ENCODE measurements around the gene C19orf25.
A peak's percentile ranks its signal among the peaks of the same experiment; 100 is the strongest.
"Not testable (repeated sequence)": the region's sequence is repeated elsewhere in the genome, so short reads cannot be mapped to it uniquely, and the experiment has no call there.

Gene C19orf25

DNA sequence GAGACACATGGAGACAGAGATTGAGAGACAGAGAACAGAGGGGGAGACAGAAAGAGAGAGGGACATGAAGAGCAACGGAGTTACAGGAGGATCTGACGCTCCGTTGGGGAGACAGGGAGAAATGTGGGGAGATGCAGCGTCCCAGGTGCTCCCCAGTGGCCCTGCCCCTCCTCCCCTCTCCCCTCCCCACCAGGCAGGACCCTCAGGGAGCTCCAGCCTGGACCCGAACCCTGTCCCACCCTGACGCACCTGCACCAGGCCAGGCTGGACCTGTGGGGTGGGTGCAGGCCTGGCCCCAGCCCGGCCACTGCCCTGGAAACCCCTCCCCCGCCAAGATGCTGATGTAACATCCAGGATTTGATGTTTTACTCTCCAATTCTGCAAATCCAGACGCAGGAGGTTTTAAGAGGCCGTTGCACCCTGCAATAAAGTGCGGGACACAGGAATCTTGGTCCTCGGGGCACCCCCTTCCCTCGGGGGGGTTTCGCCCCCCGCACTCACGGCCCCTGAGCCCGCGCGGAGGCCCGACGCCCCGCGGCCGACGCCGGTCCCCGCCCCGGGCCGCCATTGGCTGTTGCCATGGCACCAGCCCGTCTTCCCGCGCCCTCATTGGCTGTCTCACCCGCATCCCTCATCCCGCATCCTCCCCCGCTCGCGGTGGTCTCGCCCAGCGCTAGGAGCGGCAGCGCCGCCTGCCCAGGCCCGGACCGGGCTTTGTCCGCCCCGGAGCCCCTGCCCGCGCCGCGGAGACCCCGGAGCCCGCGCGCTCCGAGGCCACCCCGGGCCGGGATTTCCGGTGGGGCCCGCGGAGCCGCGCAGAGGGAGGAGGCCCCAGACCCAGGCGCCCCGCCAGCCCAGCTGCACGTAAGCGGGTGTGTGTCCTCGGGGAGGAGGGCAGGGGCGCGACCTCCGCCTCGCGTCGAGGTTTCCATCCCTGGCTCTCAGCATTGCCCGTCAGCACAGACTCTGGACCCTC, 29.3 kb downstream of the C19orf25 start, which contains the start of gene APC2:
Gene APC2 (plus strand): TSS at position 655 of the 976 bp plus-strand sequence. CDS start 2,881 bp downstream, outside the sequence.
- no peak for DNase-seq (ENCODE audit: low read depth)

DNA sequence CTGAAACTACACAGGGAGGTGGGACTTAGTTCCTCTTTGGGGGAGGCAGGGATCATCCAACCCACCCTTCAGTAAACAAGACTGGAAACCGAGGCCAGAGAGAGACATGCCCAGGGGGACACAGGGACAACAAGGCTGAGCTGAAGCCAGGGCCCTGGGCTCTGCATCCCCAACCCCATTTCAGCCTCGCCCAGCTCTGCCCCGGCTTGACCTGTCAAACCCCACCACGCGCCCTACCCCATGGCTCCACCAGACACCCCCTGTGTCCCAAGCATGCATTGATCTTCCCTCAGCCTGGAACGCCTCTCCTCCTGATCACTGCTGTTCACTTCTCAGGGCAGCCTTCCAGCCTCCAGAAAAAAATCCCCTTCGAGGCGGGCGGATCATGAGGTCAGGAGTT, 31.1 kb downstream of the C19orf25 start:
- no peak for DNase-seq (ENCODE audit: low read depth)

DNA sequence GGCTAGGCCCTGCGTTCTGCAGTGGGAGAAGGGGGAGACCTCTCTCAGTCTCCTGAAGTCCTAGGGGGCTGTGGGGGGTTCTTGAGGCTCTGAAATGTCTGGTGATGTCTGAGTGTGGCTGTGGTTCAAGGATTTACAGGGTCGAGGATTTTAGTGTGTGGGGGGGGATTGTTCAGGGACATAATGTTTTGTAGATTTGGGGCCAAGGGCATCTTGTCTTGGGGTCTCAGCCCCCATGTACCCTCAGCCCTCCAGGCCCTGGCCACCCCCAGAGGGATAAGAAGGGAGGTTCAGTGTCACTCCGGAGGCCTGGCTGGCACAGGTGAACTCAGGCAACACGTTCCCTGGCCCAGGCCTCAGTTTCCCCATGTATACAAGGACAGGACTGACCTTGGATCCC, 31.5 kb downstream of the C19orf25 start:
- no peak for DNase-seq (ENCODE audit: low read depth)

DNA sequence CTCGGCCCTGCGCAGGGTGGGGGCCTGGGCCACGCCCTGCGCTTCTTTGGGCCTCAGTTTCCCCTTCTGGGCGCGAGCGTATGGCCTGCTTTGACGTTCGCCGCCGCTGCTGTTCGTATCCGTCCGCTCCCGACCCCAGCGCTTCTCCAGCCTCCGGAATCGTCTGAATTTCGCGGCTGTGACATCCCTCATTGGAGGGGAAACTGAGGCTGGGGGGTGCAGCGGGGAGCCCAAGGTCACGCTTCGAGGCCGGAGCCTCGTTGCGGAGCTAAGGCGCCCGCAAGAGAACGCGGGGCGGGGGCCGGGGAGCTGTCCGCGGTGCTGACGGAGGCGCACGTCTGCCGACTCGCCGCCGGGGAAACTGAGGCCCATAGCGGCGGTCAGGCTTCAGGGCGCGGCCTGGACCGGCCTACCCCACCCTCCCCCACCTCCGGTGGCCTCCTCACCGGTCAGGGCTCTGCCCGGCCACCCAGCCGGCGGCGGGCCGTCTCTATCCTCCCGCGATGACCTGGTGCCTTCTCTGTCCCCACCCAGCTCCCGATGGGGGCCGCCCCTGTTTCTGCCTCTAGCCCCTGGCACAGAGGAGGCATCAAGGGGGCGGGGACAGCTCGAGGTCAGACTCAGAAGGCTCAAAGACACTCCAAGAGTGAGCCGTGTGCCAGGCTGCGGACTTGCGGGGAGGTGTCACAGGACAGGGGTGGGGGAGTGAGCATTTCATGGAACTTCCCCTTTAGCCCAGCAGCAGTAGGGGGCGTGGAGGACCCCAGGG, 32.1 kb downstream of the C19orf25 start:
- DNase-seq (ENCODE audit: low read depth): no peak

DNA sequence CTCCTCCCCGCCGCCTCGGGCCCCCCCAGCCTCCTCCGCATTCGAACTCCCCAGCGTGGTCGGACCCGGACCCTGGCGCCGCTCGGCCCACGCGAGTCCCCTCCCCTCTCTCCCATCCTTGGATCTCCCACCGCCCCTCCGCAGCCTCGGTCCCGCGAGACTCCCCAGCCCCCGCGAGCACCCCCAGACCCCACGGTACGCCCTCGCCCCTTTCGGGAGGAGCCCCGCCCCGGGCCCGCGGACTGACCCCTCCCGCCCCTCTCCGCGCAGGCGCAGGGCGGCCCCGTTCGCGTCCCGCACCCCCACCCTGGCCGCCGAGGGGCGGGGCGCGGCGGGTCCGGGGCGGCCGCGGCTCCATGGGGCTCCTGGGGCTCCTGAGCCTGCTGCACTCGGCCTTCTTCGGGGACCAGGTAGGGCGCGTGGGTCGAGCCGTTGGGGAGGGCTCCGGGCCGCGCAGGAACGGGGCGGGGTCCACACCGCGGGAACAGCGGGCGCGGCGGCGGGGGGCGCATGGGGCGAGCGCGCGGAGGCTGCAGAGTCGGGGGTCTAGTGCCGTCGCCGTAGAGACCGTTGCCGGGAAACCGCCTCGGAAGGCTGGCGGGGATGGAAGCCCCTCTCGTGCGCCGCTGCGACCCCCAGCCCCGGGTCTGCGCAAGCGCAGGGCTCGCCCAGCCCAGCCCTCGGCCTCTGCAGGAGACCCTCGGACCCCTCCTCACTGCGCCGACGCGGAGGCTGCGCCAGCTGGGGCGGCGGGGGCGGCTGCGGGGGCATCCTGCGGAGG, 32.9 kb downstream of the C19orf25 start:
- no peak for DNase-seq (ENCODE audit: low read depth)

DNA sequence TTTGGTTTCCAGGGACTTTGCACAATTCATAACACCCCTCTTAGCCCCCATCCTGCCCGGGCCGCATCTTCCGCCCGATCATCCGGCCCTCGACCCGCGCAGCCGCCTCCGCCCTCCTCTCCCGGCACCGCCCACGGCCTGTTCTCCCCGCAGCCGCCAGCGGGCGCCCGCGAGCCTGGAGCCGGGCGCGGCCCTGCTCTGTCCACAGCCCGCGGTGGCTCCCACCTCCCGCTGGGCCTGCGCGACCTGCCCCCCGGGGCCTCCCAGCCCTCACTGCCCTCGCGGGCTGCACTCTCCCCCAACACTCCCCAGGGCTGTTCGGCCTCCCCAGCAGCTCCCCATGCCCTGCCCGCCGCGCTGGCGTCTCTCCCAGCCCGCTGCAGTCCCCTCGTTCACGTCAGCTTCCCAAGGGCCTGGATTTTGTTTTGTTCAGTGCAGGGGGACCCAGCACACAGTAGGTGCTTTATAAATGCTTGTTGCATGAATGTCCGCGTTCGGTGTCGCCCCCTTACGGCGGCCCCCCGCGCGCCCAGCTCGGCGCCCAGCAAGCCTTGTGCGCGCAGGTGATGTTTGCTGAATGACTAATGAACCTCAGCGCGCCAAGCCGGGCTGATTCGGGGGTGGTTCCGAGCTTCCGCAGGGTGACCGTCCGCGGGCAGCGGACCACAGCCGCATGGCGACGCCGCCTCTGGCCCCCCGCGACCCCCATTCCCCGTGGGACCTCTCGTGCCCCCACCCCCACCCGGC, 33.7 kb downstream of the C19orf25 start:
- peak; percentile 83 for DNase-seq (ENCODE audit: low read depth)

DNA sequence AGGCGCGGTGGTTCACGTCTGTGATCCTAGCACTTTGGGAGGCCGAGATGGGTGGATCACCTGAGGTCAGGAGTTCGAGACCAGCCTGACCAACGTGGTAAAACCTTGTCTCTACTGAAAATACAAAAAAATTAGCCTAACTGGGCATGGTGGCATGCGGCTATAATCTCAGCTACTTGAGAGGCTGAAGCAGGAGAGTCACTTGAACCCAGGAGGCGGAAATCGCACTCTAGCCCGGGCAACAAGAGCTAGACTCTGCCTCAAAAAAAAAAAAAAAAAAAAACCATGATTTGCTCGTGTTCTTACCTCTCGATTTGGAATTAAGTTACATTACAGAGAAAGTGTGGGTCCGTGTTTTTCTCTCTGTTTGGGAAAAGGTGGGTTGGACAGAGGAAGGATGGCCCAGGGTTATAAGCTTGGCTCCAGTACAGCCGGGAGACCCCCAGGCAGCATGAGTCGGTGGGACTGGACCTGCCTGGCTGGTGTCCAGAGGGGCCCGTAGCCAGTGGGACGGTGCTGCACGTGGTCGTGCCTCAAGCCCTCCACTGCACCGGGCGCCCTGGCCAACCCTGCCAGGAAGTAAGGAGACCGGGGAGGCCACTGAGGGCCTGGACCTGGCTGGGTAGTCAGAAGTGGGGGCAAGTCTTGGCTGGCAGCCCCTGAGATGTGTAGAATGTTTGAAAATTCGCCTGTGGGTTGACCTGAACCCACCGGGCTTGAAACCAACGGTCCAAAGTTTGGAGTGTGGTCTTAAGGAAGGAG, 37.2 kb downstream of the C19orf25 start:
- DNase-seq (ENCODE audit: low read depth): no peak

DNA sequence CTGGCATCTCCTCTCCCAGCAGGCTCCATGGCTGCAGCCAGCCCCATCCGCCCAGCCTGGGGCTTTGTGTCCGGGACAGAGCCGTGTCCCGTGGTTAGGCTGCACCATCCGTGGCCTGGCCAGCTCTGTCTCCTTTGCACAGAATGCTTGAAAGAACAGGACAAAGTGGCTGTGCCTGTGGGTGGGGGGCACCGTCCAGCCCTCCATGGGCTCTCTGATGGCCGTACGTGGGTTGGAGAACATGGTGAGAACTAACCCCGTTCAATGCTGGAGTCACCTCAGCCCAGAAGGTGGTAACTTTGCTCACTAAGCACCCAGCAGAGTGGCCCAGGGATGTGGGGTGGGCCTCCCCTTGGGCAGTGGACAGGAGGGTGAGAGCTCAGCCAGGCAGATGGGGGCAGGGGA, 38.0 kb downstream of the C19orf25 start:
- no peak for DNase-seq (ENCODE audit: low read depth)

DNA sequence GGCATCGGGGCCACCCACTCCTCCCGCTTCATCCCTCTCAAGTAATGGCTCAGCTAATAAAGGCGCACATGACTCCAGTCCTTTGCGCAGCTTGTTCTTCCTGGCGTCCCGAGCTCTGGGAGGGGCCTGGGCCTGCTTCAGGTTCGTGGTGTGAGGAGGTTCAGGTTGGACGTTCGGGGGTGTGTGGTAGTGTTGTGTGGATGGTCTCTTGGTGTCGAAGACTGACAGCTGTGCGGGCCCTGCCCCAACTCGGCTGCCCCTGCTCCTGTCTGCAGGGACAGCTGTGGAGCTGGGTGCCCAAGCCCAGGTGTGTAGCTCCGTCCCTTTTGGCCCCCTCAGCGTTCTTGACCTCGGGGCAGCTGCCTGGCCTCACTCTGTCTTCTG, 38.6 kb downstream of the C19orf25 start:
- no peak for DNase-seq (ENCODE audit: low read depth)

DNA sequence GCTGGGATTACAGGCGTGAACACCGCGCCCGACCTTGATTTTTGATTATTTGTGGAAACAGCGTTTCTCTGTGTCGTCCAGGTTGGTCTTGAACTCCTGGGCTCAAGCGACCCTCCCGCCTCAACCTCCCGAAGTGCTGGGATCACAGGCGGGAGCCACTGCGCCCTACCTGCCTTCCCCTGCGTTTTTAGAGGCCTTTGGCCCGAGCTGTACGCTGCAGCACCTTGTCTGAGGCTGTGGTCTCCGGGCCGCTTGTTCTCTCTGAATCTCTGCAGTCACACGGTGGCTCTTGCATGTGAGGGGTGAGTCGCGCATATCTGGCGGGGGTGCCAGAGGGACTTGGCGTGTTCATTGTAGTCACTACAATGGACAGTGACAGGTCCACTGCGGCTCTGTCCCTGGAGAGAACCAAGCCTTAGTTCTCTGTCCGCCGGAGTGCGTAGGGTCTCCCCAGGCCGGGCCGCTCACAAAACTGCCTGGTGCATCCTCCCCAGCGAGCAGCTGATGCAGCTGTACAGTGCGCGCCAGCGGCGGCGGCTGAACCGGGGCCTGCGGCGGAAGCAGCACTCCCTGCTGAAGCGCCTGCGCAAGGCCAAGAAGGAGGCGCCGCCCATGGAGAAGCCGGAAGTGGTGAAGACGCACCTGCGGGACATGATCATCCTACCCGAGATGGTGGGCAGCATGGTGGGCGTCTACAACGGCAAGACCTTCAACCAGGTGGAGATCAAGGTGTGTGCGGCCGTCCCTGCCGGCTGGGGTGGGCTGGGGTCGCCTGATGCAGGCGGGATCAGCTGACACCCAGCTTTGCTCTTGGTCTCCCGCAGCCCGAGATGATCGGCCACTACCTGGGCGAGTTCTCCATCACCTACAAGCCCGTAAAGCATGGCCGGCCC, 39.2 kb downstream of the C19orf25 start:
- not testable (repeated sequence) for DNase-seq (ENCODE audit: low read depth)

DNA sequence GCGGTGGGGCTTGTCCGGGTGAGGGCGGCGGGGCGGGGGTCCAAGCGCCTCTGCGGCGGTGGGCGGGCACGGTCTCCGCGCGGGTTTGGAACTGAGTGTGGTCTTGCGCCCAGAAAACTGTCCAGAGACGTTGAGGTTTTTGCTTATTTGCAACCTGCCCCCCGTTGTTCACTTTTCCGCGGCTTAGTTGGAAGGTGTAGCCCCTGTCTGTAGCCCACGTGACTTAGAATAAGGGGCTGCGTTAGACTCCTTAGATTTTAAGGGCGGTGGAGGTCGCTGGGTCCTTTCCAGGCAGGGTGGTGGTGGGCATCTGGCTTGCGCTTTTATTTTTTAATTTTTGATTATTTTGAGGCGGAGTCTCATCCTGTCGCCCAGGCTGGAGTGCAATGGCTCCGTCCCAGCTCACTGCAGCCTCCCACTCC, 40.1 kb downstream of the C19orf25 start:
- no peak for DNase-seq (ENCODE audit: low read depth)

DNA sequence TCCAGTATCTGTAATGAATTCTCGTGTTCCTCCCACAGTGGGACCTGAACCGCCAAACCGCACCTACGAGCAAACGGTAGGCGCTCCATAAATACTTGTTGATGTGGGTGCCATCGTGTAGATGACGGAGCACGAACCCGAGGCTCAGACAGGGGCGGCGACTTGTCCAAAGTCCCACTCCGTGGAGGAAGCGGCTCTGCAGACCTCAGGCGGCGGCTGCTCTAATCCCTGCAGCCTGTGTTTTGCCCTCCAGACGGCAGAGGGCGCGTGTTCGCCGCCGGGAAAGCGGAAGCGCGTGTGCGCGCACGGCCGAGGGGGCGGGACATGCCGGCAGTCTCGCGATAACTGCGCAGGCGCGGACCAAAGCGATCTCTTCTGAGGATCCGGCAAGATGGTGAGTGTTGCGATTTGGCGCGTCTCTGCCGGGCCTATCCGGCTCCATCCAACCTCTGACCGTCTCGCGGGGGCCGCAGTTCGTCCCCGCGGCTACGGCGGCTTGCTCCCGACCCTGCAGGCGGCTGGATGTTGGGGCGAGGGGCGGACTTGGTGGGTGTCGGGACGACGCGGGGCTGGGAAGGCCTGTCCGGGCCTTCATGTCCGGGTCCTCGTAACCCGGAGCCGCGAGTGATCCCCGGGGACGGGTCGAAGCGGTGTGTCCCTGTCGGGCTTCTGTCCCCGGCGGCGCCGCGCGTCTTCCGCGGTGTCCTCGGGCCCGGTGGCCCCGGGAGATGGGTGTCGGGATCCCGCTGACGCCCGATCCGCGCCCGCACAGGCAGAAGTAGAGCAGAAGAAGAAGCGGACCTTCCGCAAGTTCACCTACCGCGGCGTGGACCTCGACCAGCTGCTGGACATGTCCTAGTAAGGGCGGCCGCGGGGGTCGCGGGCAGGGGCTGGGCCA, 40.7 kb downstream of the C19orf25 start, which contains the start of gene RPS15:
Gene RPS15 (plus strand): TSS at position 362 of the 898 bp plus-strand sequence. CDS start 30 bp downstream, at position 392.
- peak; percentile 96 for DNase-seq (ENCODE audit: low read depth)

DNA sequence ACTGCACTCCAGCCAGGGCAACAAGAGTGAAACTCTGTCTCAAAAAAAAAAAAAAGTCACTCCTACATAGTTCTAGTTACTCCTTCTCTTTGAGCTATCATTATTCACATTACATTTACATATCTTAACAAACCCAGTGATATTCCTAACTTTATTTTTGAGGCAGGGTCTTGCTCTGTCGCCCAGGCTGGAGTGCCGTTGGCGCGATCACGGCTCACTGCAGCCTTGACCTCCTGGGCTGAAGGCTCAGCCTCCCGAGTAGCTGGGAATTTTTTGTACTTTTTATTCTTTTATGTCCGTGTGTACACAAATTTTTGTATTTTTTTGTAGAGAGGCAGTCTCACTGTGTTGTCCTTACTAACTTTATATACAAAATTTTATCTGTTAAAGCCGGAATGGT, 41.4 kb downstream of the C19orf25 start:
- no peak for DNase-seq (ENCODE audit: low read depth)

DNA sequence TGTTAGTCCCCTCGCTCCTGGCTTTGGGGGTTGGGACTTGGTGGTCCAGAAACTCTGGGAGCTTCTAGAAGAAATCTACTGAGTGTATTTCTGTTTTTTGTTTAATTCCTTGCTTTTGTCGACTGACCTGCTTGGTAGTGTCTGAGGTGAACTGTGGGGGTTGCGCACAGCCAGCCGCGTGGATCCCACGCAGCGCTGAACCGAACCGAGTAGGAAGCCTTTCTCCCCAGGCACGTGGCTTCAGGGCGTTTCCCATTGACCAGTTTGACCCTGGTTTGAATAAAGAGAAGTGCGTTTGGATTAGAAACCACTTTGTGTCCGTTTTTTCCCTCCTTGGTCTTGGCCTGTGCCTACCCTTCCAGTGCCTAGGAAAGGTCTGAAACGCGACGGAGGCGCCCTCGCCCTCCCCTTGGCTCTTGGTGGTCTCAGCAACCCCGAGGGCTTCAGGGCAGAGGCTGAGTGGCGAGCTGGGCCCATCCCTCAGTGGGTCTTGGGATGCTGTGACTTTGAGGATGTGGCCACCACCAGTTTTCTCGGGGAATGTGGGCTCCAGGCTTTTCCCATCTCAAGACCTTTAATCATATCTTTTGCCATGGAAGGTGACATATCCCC, 43.5 kb downstream of the C19orf25 start:
- DNase-seq (ENCODE audit: low read depth): no peak

DNA sequence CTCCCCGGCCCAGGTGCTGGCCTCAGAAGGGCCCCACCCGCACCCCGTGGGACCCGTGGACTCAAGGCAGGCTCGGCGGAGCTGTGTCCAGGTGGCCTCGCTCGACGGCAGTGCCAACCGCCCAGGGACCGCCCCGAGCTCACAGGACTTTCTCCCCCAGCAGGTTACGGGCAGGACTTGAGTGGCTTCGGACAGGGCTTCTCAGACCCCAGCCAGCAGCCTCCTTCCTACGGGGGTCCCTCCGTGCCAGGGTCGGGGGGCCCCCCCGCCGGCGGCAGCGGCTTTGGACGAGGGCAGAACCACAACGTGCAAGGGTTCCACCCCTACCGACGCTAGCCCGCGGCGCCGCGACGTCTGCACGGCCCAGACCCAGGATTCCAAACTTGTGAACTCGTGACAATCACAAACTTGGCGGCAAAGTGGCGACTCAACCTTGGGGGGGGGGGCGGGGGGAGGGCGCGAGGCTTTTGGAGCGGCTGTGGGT, 44.4 kb downstream of the C19orf25 start:
- DNase-seq (ENCODE audit: low read depth): no peak

DNA sequence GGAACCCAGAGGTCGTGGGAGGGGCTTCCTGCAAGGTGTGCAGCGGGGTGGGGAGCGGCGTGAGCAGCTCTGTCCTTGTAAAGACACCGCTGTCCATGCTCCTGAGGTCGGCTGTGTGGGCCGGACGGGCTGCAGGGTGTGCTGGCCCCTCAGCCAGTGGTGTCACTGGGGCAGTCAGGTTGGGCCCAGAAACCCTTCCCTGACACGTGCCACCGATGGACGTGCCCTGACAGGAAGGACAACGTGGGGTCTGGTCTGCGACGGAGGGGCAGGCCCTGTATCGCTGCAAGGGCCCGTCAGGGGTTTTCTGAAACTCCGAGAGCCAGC, 45.0 kb downstream of the C19orf25 start:
- DNase-seq (ENCODE audit: low read depth): no peak

DNA sequence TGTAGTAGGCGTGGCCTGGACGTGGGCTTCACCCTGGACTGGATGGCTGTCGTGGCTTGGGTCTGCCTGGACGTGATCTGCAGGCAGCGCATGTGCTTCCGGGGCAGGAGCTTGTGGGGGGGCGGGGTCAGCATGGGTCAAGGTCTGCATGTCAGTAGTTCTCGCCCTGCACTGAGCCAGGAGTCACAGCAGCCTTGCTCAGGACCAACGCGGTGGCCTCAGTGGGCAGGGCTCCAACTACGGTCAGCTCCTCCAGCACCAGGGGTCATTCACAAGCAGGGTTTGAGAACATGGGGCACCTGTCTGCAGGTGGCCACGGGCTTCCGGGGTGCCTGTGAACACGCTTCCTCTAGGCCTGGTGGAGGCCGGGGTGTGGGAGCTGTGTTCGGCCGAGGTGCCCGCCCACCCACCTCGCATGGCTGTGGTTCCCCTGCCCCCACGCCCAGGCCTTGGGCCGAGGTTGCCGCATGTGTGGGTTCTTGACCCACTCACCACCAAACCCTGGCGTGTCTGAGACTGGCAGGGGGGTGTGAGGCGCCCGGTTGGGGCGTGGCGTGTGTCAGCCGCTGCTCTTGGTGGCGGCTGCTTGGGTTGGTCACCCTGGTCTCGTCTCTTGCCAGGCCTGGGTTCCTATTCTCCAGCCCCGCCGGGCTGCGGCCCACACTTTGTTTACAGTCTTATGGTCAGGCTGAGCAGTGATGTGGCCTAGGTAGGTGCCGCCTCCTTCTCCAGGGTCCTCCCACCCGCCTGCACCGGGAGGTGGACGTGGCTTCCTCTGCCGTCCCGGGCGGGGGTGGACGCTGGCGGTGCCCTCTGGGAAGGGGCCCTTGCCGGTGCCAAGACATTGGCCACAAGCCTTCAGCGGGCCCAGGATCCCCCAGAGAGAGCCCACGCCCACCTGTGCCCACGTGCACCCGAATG, 45.6 kb downstream of the C19orf25 start:
- DNase-seq (ENCODE audit: low read depth): no peak

Data from activated T-cell treated with anti-CD3 and anti-CD28 coated beads for 48 hours (primary cell).